Activated CD4-positive, alpha-beta T cell treated with anti-CD3 and anti-CD28 coated beads, Interleukin-2, amount 10 ng/mL, durations not matched to agents 24 days and 14 days (primary cell): ENCODE results near the gene GALNT9. TPM values are rescaled to one million over a fixed set of nuclear protein-coding genes. Genes with fewer than 3 reads are reported as not detected.

Source experiments
- DNase-seq: peaks from one replicate; pipeline ENCODE4 v3.0.0; 2022
- H3K27ac Mint-ChIP-seq: one replicate; pipeline ENCODE4 v1.8.0; 2022; ENCODE audit warnings: mild to moderate bottlenecking, mixed read lengths
- H3K27me3 Mint-ChIP-seq: one replicate; pipeline ENCODE4 v1.8.0; 2022; ENCODE audit warnings: mixed read lengths
- H3K36me3 Mint-ChIP-seq: one replicate; pipeline ENCODE4 v1.8.0; 2022; ENCODE audit warnings: low read depth, mild to moderate bottlenecking, mixed read lengths
- H3K4me1 Mint-ChIP-seq: one replicate; pipeline ENCODE4 v1.8.0; 2021; ENCODE audit warnings: mixed read lengths
- H3K4me3 Mint-ChIP-seq: one replicate; pipeline ENCODE4 v1.8.0; 2022; ENCODE audit warnings: mild to moderate bottlenecking, moderate library complexity, mixed read lengths
- H3K9me3 Mint-ChIP-seq: one replicate; pipeline ENCODE4 v1.8.0; 2021; ENCODE audit warnings: mixed read lengths
- intact Hi-C: fragments of 100-400 bp; cut with micrococcal nuclease; formaldehyde crosslinking; loops from one replicate; pipeline ENCODE4 v1.15.1; 2023
- total RNA-seq: library from RNA; stranded (reverse); gene quantifications from 2 replicates; pipeline ENCODE4 v1.2.3, GENCODE V29; 2022

GALNT9 gene
- total RNA-seq, 1 donor from 2014 or later = not detected

GRCh38 chr12:132211326-132211725 lies 118.1 kb downstream of the GALNT9 start:
- intact Hi-C loops = no loop called here
- peaks cover 4% of the 10 kb centered on the region for H3K27me3 Mint-ChIP-seq
- H3K4me3 Mint-ChIP-seq = no peak overlapping the region
- no peak overlapping the region for H3K27ac Mint-ChIP-seq
- no peaks in the 10 kb centered on the region for H3K4me1 Mint-ChIP-seq
- H3K9me3 Mint-ChIP-seq = no peaks in the 10 kb centered on the region
- no peak for DNase-seq
- H3K36me3 Mint-ChIP-seq = no peaks in the 10 kb centered on the region

- Mint-ChIP-seq H3K4me1 (no peaks in the 10 kb centered on the region), H3K9me3 (no peaks in the 10 kb centered on the region), H3K27me3 (peaks cover 9% of the 10 kb centered on the region), H3K4me3 (no peak overlapping the region), H3K27ac (no peak overlapping the region), H3K36me3 (no peaks in the 10 kb centered on the region)
- DNase-seq = no peak
- intact Hi-C loops = no loop called here
Observed at GRCh38 chr12:132210223-132211055, 119.0 kb downstream of the GALNT9 start.

- H3K36me3 Mint-ChIP-seq = no peaks in the 10 kb centered on the region
- no peaks in the 10 kb centered on the region for H3K4me1 Mint-ChIP-seq
- H3K27ac Mint-ChIP-seq = no peak overlapping the region
- peaks cover 13% of the 10 kb centered on the region for H3K27me3 Mint-ChIP-seq
- intact Hi-C loops = no loop called here
- DNase-seq = no peak
- H3K4me3 Mint-ChIP-seq = no peak overlapping the region
- H3K9me3 Mint-ChIP-seq = no peaks in the 10 kb centered on the region
Observed at GRCh38 chr12:132209619-132210222, 119.7 kb downstream of the GALNT9 start.

GRCh38 chr12:132208153-132208823 lies 121.1 kb downstream of the GALNT9 start:
- DNase-seq = no peak
- Mint-ChIP-seq H3K27me3 (peaks cover 22% of the 10 kb centered on the region), H3K27ac (no peak overlapping the region), H3K4me3 (no peak overlapping the region), H3K36me3 (no peaks in the 10 kb centered on the region), H3K9me3 (no peaks in the 10 kb centered on the region), H3K4me1 (no peaks in the 10 kb centered on the region)
- intact Hi-C loops = no loop called here

- no peak for DNase-seq
- no peaks in the 10 kb centered on the region for H3K36me3 Mint-ChIP-seq
- intact Hi-C loops = no loop called here
- no peak overlapping the region for H3K27ac Mint-ChIP-seq
- H3K4me3 Mint-ChIP-seq = no peak overlapping the region
- peaks cover 22% of the 10 kb centered on the region for H3K27me3 Mint-ChIP-seq
- no peaks in the 10 kb centered on the region for H3K9me3 Mint-ChIP-seq
- no peaks in the 10 kb centered on the region for H3K4me1 Mint-ChIP-seq
Observed at GRCh38 chr12:132207083-132207775, 122.2 kb downstream of the GALNT9 start.

GRCh38 chr12:132206046-132206434 lies 123.3 kb downstream of the GALNT9 start:
- H3K27ac Mint-ChIP-seq = no peak overlapping the region
- no peaks in the 10 kb centered on the region for H3K4me1 Mint-ChIP-seq
- peaks cover 22% of the 10 kb centered on the region for H3K27me3 Mint-ChIP-seq
- no peaks in the 10 kb centered on the region for H3K36me3 Mint-ChIP-seq
- DNase-seq = no peak
- no peak overlapping the region for H3K4me3 Mint-ChIP-seq
- no peaks in the 10 kb centered on the region for H3K9me3 Mint-ChIP-seq
- intact Hi-C loops = no loop called here

- H3K36me3 Mint-ChIP-seq = no peaks in the 10 kb centered on the region
- no peaks in the 10 kb centered on the region for H3K9me3 Mint-ChIP-seq
- H3K4me3 Mint-ChIP-seq = no peak overlapping the region
- DNase-seq = no peak
- no peak overlapping the region for H3K27ac Mint-ChIP-seq
- H3K27me3 Mint-ChIP-seq = peaks cover 22% of the 10 kb centered on the region
- H3K4me1 Mint-ChIP-seq = no peaks in the 10 kb centered on the region
- intact Hi-C loops = no loop called here
Observed at GRCh38 chr12:132205271-132206045, 123.9 kb downstream of the GALNT9 start.

- no peak for DNase-seq
- Mint-ChIP-seq H3K36me3 (no peaks in the 10 kb centered on the region), H3K9me3 (no peaks in the 10 kb centered on the region), H3K4me1 (no peaks in the 10 kb centered on the region), H3K4me3 (no peak overlapping the region), H3K27me3 (peaks cover 22% of the 10 kb centered on the region), H3K27ac (peak overlapping the region; percentile 37)
- intact Hi-C loops = no loop called here
Observed at GRCh38 chr12:132204793-132205270, 124.6 kb downstream of the GALNT9 start.

GRCh38 chr12:132204063-132204792 lies 125.2 kb downstream of the GALNT9 start:
- Mint-ChIP-seq H3K27ac (peak overlapping the region; percentile 37), H3K27me3 (peaks cover 22% of the 10 kb centered on the region), H3K36me3 (no peaks in the 10 kb centered on the region), H3K4me1 (no peaks in the 10 kb centered on the region), H3K4me3 (no peak overlapping the region), H3K9me3 (no peaks in the 10 kb centered on the region)
- DNase-seq = no peak
- intact Hi-C loops = no loop called here

GRCh38 chr12:132202929-132203721 lies 126.3 kb downstream of the GALNT9 start:
- no peaks in the 10 kb centered on the region for H3K36me3 Mint-ChIP-seq
- no peak for DNase-seq
- intact Hi-C loops = no loop called here
- H3K27ac Mint-ChIP-seq = no peak overlapping the region
- H3K4me1 Mint-ChIP-seq = no peaks in the 10 kb centered on the region
- peaks cover 22% of the 10 kb centered on the region for H3K27me3 Mint-ChIP-seq
- no peaks in the 10 kb centered on the region for H3K9me3 Mint-ChIP-seq
- H3K4me3 Mint-ChIP-seq = no peak overlapping the region

- no peaks in the 10 kb centered on the region for H3K36me3 Mint-ChIP-seq
- H3K27ac Mint-ChIP-seq = no peak overlapping the region
- H3K27me3 Mint-ChIP-seq = peaks cover 19% of the 10 kb centered on the region
- no peaks in the 10 kb centered on the region for H3K4me1 Mint-ChIP-seq
- no peaks in the 10 kb centered on the region for H3K9me3 Mint-ChIP-seq
- H3K4me3 Mint-ChIP-seq = no peak overlapping the region
- DNase-seq = no peak
- intact Hi-C loops = no loop called here
Observed at GRCh38 chr12:132201391-132202120, 127.8 kb downstream of the GALNT9 start.

GRCh38 chr12:132200800-132201199 lies 128.6 kb downstream of the GALNT9 start:
- no peak overlapping the region for H3K4me3 Mint-ChIP-seq
- peaks cover 13% of the 10 kb centered on the region for H3K27me3 Mint-ChIP-seq
- intact Hi-C loops = no loop called here
- H3K9me3 Mint-ChIP-seq = no peaks in the 10 kb centered on the region
- no peak for DNase-seq
- no peak overlapping the region for H3K27ac Mint-ChIP-seq
- H3K4me1 Mint-ChIP-seq = no peaks in the 10 kb centered on the region
- no peaks in the 10 kb centered on the region for H3K36me3 Mint-ChIP-seq
